ENCODE results near the gene MERTK. TPM values are rescaled to one million over a fixed set of nuclear protein-coding genes. Genes with fewer than 3 reads are reported as not detected.

Gene MERTK
- total RNA-seq, 6 donors from 2014 or later, result 15.5 to 141 (median 21.9) TPM

GRCh38 chr2:111941531-111941930 is 43.1 kb downstream of the MERTK start:
- no peaks in the 10 kb centered on the region for H3K27me3 ChIP-seq
- no peak overlapping the region for H3K4me3 ChIP-seq
- no peaks in the 10 kb centered on the region for H3K9me3 ChIP-seq
- TF ChIP-seq POLR2A (IDR thresholded peaks at IDR 0.05), result no peak
- no peak for TF ChIP-seq EP300 (IDR thresholded peaks at IDR 0.05)
- TF ChIP-seq POLR2AphosphoS5 (IDR thresholded peaks at IDR 0.05), result no peak
- no peak overlapping the region for H3K27ac ChIP-seq
- H3K36me3 ChIP-seq, result peaks cover 0 to 7% (median 0%) of the 10 kb centered on the region in 4 donors
- DNase-seq (no peak), ATAC-seq (ENCODE audit: low FRiP score in 2 of 2) (no peak)
- WGBS, 2 donors, result 90 to 92% methylated on average over 4 of the region's 4 CpGs
- peaks cover 6 to 17% (median 13%) of the 10 kb centered on the region in 4 donors for H3K4me1 ChIP-seq

DNA sequence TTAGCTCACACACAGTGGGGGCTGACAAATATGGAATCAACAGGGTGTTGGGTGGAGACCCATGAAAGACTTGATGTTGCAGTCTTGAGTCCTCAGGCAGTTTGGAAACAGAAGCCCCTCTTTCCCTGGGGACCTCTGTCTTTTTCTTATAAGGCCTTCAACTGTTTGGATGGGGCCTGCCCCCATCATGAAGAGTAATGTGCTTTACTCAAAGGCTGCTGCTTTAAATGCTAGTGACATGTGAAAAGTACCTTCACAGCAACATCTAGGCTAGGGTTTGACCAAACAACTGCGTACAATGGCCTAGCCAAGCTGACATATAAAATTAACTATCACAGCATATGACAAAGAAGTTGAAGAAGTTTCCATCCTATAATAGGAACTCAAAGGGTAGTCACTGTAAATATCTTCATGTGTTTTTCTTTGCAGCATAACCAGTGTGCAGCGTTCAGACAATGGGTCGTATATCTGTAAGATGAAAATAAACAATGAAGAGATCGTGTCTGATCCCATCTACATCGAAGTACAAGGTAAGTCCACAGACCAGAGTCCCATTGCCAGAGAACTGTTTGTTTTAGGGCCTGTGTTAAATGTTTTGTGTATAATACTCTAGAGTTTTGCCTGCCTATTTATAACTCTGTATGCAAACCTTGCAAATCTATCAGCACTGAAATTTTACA is 46.3 kb downstream of the MERTK start:
- WGBS, 2 donors, result 55 to 66% methylated on average over 5 of the region's 5 CpGs
- H3K27me3 ChIP-seq, result no peaks in the 10 kb centered on the region
- peaks cover 0 to 24% (median 7%) of the 10 kb centered on the region in 4 donors for H3K36me3 ChIP-seq
- no peaks in the 10 kb centered on the region for H3K9me3 ChIP-seq
- H3K27ac ChIP-seq, result no peak overlapping the region
- DNase-seq (no peak), ATAC-seq (ENCODE audit: low FRiP score in 2 of 2) (no peak)
- H3K4me3 ChIP-seq, result no peak overlapping the region
- H3K4me1 ChIP-seq, result peaks cover 9 to 23% (median 16%) of the 10 kb centered on the region in 4 donors
- TF ChIP-seq EP300 (IDR thresholded peaks at IDR 0.05) (no peak), POLR2A (IDR thresholded peaks at IDR 0.05) (no peak), POLR2AphosphoS5 (IDR thresholded peaks at IDR 0.05) (no peak)
- TF ChIP-seq, protein P1, sequence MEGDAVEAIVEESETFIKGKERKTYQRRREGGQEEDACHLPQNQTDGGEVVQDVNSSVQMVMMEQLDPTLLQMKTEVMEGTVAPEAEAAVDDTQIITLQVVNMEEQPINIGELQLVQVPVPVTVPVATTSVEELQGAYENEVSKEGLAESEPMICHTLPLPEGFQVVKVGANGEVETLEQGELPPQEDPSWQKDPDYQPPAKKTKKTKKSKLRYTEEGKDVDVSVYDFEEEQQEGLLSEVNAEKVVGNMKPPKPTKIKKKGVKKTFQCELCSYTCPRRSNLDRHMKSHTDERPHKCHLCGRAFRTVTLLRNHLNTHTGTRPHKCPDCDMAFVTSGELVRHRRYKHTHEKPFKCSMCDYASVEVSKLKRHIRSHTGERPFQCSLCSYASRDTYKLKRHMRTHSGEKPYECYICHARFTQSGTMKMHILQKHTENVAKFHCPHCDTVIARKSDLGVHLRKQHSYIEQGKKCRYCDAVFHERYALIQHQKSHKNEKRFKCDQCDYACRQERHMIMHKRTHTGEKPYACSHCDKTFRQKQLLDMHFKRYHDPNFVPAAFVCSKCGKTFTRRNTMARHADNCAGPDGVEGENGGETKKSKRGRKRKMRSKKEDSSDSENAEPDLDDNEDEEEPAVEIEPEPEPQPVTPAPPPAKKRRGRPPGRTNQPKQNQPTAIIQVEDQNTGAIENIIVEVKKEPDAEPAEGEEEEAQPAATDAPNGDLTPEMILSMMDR (IDR thresholded peaks at IDR 0.05), result no peak

GRCh38 chr2:111945444-111946293 is 47.3 kb downstream of the MERTK start:
- ATAC-seq (ENCODE audit: low FRiP score in 2 of 2), result peak in 1 of 2 donors; percentile 42
- 63 to 71% methylated on average over 2 of the region's 2 CpGs for WGBS, 2 donors
- DNase-seq, result no peak
- no peaks in the 10 kb centered on the region for H3K27me3 ChIP-seq
- H3K9me3 ChIP-seq, result no peaks in the 10 kb centered on the region
- TF ChIP-seq, protein P1 (IDR thresholded peaks at IDR 0.05), result no peak
- TF ChIP-seq EP300 (IDR thresholded peaks at IDR 0.05) (no peak), POLR2A (IDR thresholded peaks at IDR 0.05) (no peak), POLR2AphosphoS5 (IDR thresholded peaks at IDR 0.05) (no peak)
- H3K4me3 ChIP-seq, result no peak overlapping the region
- H3K4me1 ChIP-seq, result peaks cover 9 to 23% (median 16%) of the 10 kb centered on the region in 4 donors
- peaks cover 0 to 24% (median 7%) of the 10 kb centered on the region in 4 donors for H3K36me3 ChIP-seq
- peak overlapping the region; percentile 62 to 80 (median 74) for H3K27ac ChIP-seq

DNA sequence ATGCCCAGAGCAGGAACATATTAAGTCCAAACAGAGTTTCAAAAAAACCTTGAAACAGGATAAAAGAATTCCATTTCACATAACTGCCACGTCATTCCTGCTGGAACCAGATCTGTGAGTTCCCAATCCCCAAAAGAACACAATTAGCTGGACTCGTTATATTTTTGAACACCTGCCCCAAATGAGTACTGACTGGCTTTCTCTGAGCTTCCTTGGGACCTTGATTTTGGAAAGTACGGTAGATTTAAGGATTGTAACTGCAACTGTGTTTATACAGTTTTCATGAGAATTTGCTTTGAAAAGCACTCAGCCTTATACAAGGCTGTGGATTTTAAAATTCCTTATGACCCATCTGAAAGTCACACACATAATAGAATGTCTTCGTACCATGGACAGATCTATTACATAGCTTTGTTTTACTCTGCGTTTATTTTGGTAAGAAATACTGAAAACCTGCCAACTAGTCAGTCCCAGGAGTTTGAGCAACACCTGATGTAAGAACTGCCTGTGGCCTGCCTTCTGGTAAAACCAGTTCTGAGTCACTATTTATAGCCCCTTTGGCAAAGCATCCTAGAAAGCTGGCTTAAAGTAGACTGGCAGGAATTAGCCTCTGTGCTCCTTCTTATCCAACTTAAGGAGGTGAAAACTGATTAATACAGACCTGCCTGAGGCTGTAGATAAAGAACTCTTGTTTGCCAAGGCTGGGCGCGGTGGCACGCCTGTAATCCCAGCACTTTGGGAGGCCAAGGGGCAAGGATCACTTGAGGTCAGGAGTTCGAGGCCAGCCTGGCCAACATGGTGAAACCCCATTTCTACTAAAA is 48.1 kb downstream of the MERTK start:
- peak overlapping the region; percentile 62 to 80 (median 74) for H3K27ac ChIP-seq
- H3K27me3 ChIP-seq, result no peaks in the 10 kb centered on the region
- no peaks in the 10 kb centered on the region for H3K9me3 ChIP-seq
- peaks cover 9 to 23% (median 16%) of the 10 kb centered on the region in 4 donors for H3K4me1 ChIP-seq
- peak; percentile 49 to 64 for TF ChIP-seq POLR2AphosphoS5 (IDR thresholded peaks at IDR 0.05)
- TF ChIP-seq, protein P1 (IDR thresholded peaks at IDR 0.05), result no peak
- peak in 2 of 4 donors; percentile 42 to 94 for TF ChIP-seq EP300 (IDR thresholded peaks at IDR 0.05)
- TF ChIP-seq POLR2A (IDR thresholded peaks at IDR 0.05), result no peak
- H3K4me3 ChIP-seq, result no peak overlapping the region
- DNase-seq, result peak in 1 of 2 donors; percentile 73
- peaks cover 0 to 24% (median 7%) of the 10 kb centered on the region in 4 donors for H3K36me3 ChIP-seq
- WGBS, 2 donors, result 53 to 65% methylated on average over 5 to 9 of the region's 9 CpGs
- peak; percentile 71 to 92 for ATAC-seq (ENCODE audit: low FRiP score in 2 of 2)
